GM23338 (cell line): ENCODE measurements around the gene COL21A1. TPM values are rescaled to one million over a fixed set of nuclear protein-coding genes. Genes with fewer than 3 reads are reported as not detected.

ENCODE experiments used
- ATAC-seq: fragments of 200-7000 bp; cut with Tn5 transposase; 3 replicates; pipeline ENCODE4 v1.9.1; 2020
- DNase-seq: peaks from one replicate; pipeline ENCODE4 v3.0.0-alpha.2; 2015; ENCODE audit warnings: low spot score
- H2AFZ ChIP-seq: fragments of 200-600 bp; sonication (generic); 2 replicates; pipeline ENCODE4 v1.8.0; 2016; ENCODE audit warnings: antibody characterized with exemption, mild to moderate bottlenecking, moderate library complexity
- H3F3A ChIP-seq: fragments of 200-600 bp; sonication (generic); replicated peaks from 2 replicates; pipeline ENCODE4 v1.8.0; 2017; ENCODE audit warnings: antibody characterized with exemption, mixed run types, low read depth
- H3K27ac ChIP-seq: fragments of 200-600 bp; sonication (generic); 2 replicates; pipeline ENCODE4 v1.6.1; 2016; ENCODE audit warnings: low read depth
- H3K27me3 ChIP-seq: fragments of 200-600 bp; sonication (generic); 2 replicates; pipeline ENCODE4 v1.8.0; 2016; ENCODE audit warnings: mild to moderate bottlenecking, mixed run types, moderate library complexity; ENCODE audit not compliant: insufficient read depth
- H3K36me3 ChIP-seq: fragments of 200-600 bp; sonication (generic); 2 replicates; pipeline ENCODE4 v1.8.0; 2016; ENCODE audit warnings: mild to moderate bottlenecking; ENCODE audit not compliant: insufficient read depth
- H3K4me1 ChIP-seq: fragments of 200-600 bp; sonication (generic); 2 replicates; pipeline ENCODE4 v1.8.0; 2016; ENCODE audit warnings: mild to moderate bottlenecking, moderate library complexity; ENCODE audit not compliant: insufficient read depth
- H3K4me2 ChIP-seq: fragments of 200-600 bp; sonication (generic); 2 replicates; pipeline ENCODE4 v1.7.1; 2017; ENCODE audit warnings: mixed run types
- H3K4me3 ChIP-seq: fragments of 200-600 bp; sonication (generic); 2 replicates; pipeline ENCODE4 v1.6.1; 2016; ENCODE audit warnings: mixed run types
- H3K79me2 ChIP-seq: fragments of 200-600 bp; sonication (generic); replicated peaks from 2 replicates; pipeline ENCODE4 v1.8.0; 2017; ENCODE audit warnings: mild to moderate bottlenecking; ENCODE audit not compliant: insufficient read depth
- H3K9me2 ChIP-seq: fragments of 200-600 bp; sonication (generic); 2 replicates; pipeline ENCODE4 v1.8.0; 2017; ENCODE audit not compliant: insufficient read depth
- H4K20me1 ChIP-seq: fragments of 200-600 bp; sonication (generic); replicated peaks from 2 replicates; pipeline ENCODE4 v1.8.0; 2017; ENCODE audit warnings: mild to moderate bottlenecking; ENCODE audit not compliant: insufficient read depth
- H3K27ac Mint-ChIP-seq: 2 replicates; pipeline ENCODE4 v1.8.0; 2020; ENCODE audit warnings: inconsistent platforms, mild to moderate bottlenecking, moderate library complexity, mixed read lengths
- H3K27me3 Mint-ChIP-seq: 3 replicates; pipeline ENCODE4 v1.8.0; 2022; ENCODE audit warnings: low read depth, mild to moderate bottlenecking, moderate library complexity, mixed read lengths, inconsistent platforms; ENCODE audit not compliant: insufficient read depth, poor library complexity
- H3K36me3 Mint-ChIP-seq: 3 replicates; pipeline ENCODE4 v1.8.0; 2021; ENCODE audit warnings: low read depth, mild to moderate bottlenecking, inconsistent platforms, moderate library complexity, mixed read lengths
- H3K4me1 Mint-ChIP-seq: 3 replicates; pipeline ENCODE4 v1.8.0; 2020; ENCODE audit warnings: mild to moderate bottlenecking, inconsistent platforms, mixed read lengths
- H3K4me3 Mint-ChIP-seq: 3 replicates; pipeline ENCODE4 v1.8.0; 2021; ENCODE audit warnings: moderate library complexity, mild to moderate bottlenecking, inconsistent platforms, mixed read lengths
- H3K9me3 Mint-ChIP-seq: 3 replicates; pipeline ENCODE4 v1.8.0; 2020; ENCODE audit warnings: moderate library complexity, mild to moderate bottlenecking, inconsistent platforms, mixed read lengths
- CREB1 ChIP-seq: fragments of 250-450 bp; sonication (Bioruptor Pico); IDR thresholded peaks from 2 replicates; pipeline ENCODE4 v1.5.0; 2020; ENCODE audit warnings: low read depth, mild to moderate bottlenecking, moderate library complexity
- EZH2 ChIP-seq: fragments of 200-600 bp; sonication (generic); IDR thresholded peaks from one replicate; pipeline ENCODE4 v1.8.0; 2017; ENCODE audit warnings: antibody characterized with exemption, mild to moderate bottlenecking, low read depth; ENCODE audit not compliant: unreplicated experiment
- NANOG ChIP-seq: IDR thresholded peaks from 2 replicates; pipeline ENCODE4 v1.6.1; 2016; ENCODE audit warnings: antibody characterized with exemption, borderline replicate concordance
- POLR2AphosphoS5 ChIP-seq: IDR thresholded peaks from 2 replicates; pipeline ENCODE4 v1.6.1; 2016; ENCODE audit warnings: antibody characterized with exemption, low read depth
- ZNF114 ChIP-seq: fragments of 250-450 bp; sonication (Bioruptor Pico); IDR thresholded peaks from 2 replicates; pipeline ENCODE4 v1.5.0; 2020; ENCODE audit warnings: mild to moderate bottlenecking, moderate library complexity
- polyA plus RNA-seq: library from polyadenylated mRNA; unstranded; fragments of >200 nt; fragmentation: Nextera tagmentation; extraction: Ambion mirVana; gene quantifications from 2 replicates; pipeline ENCODE4 v1.2.1, GENCODE V29; 2016
- total RNA-seq: library from RNA; depleted of rRNA; stranded (reverse); fragments of >200 nt; shearing (Covaris generic); gene quantifications from 2 replicates; pipeline ENCODE4 v1.2.3, GENCODE V29; 2014
- TF ChIP-seq, protein P1 (sequence below): fragments of 250-450 bp; sonication (Bioruptor Pico); IDR thresholded peaks from 2 replicates; pipeline ENCODE4 v1.5.0; 2020; ENCODE audit warnings: mild to moderate bottlenecking, moderate library complexity
- TF ChIP-seq, protein P2 (sequence below), 2 experiments: fragments of 200-600 bp in 1 of 2; sonication (generic) in 1 of 2; conservative IDR thresholded peaks; 2 replicates each; pipeline versions ENCODE4 v1.5.1 to v1.6.1; 2016 to 2017; ENCODE audit warnings: antibody characterized with exemption in 2 of 2, low read depth in 2 of 2, mild to moderate bottlenecking in 2 of 2, moderate library complexity in 1 of 2

The COL21A1 gene
- total and polyA plus RNA-seq, 2 experiments from 2014 or later, result 5.0 to 6.2 TPM

DNA sequence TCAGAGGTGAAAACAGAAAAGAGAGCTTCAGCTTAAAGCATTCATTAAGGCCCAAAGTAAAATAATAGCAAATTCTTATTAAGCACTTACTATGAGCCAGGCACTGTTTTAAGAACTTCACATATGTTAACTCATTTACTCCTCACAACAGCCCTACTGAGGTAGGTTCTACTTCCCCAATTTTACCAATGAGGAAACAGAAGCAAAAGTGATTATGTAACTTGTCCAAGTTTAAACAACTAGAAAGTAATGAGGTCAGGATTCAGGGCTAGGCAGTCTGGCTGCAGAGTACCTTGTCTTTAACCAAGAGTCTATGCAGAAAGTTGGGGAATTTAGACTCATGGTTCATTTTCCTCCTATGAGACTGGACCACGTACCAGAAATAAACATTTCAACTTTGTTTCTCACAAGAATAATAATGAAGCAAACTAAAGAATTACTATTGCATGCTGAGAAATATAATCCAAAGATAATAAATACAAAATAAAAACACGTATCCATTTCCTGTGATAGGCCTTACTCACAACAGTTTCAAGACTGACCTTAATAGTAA, 3.8 kb downstream of the COL21A1 start (continued):
- TF ChIP-seq, protein P1, sequence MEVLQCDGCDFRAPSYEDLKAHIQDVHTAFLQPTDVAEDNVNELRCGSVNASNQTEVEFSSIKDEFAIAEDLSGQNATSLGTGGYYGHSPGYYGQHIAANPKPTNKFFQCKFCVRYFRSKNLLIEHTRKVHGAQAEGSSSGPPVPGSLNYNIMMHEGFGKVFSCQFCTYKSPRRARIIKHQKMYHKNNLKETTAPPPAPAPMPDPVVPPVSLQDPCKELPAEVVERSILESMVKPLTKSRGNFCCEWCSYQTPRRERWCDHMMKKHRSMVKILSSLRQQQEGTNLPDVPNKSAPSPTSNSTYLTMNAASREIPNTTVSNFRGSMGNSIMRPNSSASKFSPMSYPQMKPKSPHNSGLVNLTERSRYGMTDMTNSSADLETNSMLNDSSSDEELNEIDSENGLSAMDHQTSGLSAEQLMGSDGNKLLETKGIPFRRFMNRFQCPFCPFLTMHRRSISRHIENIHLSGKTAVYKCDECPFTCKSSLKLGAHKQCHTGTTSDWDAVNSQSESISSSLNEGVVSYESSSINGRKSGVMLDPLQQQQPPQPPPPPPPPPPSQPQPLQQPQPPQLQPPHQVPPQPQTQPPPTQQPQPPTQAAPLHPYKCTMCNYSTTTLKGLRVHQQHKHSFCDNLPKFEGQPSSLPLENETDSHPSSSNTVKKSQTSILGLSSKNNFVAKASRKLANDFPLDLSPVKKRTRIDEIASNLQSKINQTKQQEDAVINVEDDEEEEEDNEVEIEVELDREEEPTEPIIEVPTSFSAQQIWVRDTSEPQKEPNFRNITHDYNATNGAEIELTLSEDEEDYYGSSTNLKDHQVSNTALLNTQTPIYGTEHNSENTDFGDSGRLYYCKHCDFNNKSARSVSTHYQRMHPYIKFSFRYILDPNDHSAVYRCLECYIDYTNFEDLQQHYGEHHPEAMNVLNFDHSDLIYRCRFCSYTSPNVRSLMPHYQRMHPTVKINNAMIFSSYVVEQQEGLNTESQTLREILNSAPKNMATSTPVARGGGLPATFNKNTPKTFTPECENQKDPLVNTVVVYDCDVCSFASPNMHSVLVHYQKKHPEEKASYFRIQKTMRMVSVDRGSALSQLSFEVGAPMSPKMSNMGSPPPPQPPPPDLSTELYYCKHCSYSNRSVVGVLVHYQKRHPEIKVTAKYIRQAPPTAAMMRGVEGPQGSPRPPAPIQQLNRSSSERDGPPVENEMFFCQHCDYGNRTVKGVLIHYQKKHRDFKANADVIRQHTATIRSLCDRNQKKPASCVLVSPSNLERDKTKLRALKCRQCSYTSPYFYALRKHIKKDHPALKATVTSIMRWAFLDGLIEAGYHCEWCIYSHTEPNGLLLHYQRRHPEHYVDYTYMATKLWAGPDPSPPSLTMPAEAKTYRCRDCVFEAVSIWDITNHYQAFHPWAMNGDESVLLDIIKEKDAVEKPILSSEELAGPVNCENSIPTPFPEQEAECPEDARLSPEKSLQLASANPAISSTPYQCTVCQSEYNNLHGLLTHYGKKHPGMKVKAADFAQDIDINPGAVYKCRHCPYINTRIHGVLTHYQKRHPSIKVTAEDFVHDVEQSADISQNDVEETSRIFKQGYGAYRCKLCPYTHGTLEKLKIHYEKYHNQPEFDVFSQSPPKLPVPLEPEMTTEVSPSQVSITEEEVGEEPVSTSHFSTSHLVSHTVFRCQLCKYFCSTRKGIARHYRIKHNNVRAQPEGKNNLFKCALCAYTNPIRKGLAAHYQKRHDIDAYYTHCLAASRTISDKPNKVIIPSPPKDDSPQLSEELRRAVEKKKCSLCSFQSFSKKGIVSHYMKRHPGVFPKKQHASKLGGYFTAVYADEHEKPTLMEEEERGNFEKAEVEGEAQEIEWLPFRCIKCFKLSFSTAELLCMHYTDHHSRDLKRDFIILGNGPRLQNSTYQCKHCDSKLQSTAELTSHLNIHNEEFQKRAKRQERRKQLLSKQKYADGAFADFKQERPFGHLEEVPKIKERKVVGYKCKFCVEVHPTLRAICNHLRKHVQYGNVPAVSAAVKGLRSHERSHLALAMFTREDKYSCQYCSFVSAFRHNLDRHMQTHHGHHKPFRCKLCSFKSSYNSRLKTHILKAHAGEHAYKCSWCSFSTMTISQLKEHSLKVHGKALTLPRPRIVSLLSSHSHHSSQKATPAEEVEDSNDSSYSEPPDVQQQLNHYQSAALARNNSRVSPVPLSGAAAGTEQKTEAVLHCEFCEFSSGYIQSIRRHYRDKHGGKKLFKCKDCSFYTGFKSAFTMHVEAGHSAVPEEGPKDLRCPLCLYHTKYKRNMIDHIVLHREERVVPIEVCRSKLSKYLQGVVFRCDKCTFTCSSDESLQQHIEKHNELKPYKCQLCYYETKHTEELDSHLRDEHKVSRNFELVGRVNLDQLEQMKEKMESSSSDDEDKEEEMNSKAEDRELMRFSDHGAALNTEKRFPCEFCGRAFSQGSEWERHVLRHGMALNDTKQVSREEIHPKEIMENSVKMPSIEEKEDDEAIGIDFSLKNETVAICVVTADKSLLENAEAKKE (CRISPR knock-in tag), result no peak
- TF ChIP-seq NANOG, result no peak
- TF ChIP-seq ZNF114 (CRISPR knock-in tag), result no peak

DNA sequence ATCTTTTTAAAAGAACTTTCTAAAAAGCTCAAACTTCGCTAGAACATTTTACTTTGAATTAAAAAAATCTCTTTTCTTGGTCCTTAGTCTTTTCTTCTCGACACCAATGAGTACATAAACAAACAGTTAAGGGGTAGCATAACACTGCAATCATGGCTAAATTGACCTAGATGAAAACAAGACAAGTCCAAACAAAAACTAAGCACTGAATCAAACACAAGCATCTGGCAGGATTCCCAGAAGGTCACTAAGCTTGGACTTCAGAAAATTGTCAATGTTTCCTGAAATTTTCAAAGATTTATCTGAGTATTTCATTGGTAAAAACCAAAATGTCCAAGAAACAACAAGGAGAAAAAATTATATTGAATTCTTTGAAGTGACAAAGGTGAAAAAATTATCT, 5.0 kb downstream of the COL21A1 start:
- H3K36me3 Mint-ChIP-seq, result no peaks in the 10 kb centered on the region
- Histone ChIP-seq H3K4me1 (peaks cover 30% of the 10 kb centered on the region), H4K20me1 (no peaks in the 10 kb centered on the region), H3K4me3 (no peak overlapping the region), H2AFZ (no peak overlapping the region), H3K36me3 (no peaks in the 10 kb centered on the region), H3K27me3 (no peaks in the 10 kb centered on the region), H3K79me2 (no peaks in the 10 kb centered on the region), H3K9me2 (no peaks in the 10 kb centered on the region), H3K4me2 (no peak overlapping the region), H3K27ac (no peak overlapping the region), H3F3A (no peaks in the 10 kb centered on the region)
- H3K9me3 Mint-ChIP-seq, result no peaks in the 10 kb centered on the region
- 0 out of 2 replicates have a peak overlapping the region, but pooled peaks have one; percentile 51 for H3K27ac Mint-ChIP-seq
- H3K4me3 Mint-ChIP-seq, result no peak overlapping the region
- no peaks in the 10 kb centered on the region for H3K27me3 Mint-ChIP-seq
- no peak for DNase-seq
- peaks cover 35% of the 10 kb centered on the region for H3K4me1 Mint-ChIP-seq
- ATAC-seq, result no peak
- TF ChIP-seq EZH2 (no peak), NANOG (no peak), CREB1 (CRISPR knock-in tag) (no peak), POLR2AphosphoS5 (no peak)
- TF ChIP-seq, protein P2, sequence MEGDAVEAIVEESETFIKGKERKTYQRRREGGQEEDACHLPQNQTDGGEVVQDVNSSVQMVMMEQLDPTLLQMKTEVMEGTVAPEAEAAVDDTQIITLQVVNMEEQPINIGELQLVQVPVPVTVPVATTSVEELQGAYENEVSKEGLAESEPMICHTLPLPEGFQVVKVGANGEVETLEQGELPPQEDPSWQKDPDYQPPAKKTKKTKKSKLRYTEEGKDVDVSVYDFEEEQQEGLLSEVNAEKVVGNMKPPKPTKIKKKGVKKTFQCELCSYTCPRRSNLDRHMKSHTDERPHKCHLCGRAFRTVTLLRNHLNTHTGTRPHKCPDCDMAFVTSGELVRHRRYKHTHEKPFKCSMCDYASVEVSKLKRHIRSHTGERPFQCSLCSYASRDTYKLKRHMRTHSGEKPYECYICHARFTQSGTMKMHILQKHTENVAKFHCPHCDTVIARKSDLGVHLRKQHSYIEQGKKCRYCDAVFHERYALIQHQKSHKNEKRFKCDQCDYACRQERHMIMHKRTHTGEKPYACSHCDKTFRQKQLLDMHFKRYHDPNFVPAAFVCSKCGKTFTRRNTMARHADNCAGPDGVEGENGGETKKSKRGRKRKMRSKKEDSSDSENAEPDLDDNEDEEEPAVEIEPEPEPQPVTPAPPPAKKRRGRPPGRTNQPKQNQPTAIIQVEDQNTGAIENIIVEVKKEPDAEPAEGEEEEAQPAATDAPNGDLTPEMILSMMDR (conservative IDR thresholded peaks at IDR 0.05; ENCODE audit: low read depth in 2 of 2), result no peak
- TF ChIP-seq, protein P1 (CRISPR knock-in tag), result no peak
